ENCODE data around the gene C1orf159.
"Not testable (repeated sequence)": the region's sequence is repeated elsewhere in the genome, so short reads cannot be mapped to it uniquely, and the experiment has no call there.

Gene C1orf159

GRCh38 chr1:1063945-1064831, 51.7 kb downstream of the C1orf159 start:
- no peak for DNase-seq

GRCh38 chr1:1063261-1063944, 52.5 kb downstream of the C1orf159 start:
- no peak for DNase-seq

- no peak for DNase-seq
Measured at GRCh38 chr1:1062348-1063163, 53.3 kb downstream of the C1orf159 start.

- DNase-seq, result no peak
Measured at GRCh38 chr1:1061682-1062345, 54.1 kb downstream of the C1orf159 start.

- no peak for DNase-seq
Measured at GRCh38 chr1:1060281-1061000, 55.4 kb downstream of the C1orf159 start.

GRCh38 chr1:1059494-1060280, 56.2 kb downstream of the C1orf159 start:
- peak; percentile 31 for DNase-seq

- no peak for DNase-seq
Measured at GRCh38 chr1:1058921-1059493, 56.9 kb downstream of the C1orf159 start.

- no peak for DNase-seq
Measured at GRCh38 chr1:1058088-1058905, 57.6 kb downstream of the C1orf159 start.

- DNase-seq, result not testable (repeated sequence)
Measured at GRCh38 chr1:1057769-1058087, 58.2 kb downstream of the C1orf159 start.

- DNase-seq, result no peak
Measured at GRCh38 chr1:1055841-1056736, 59.8 kb downstream of the C1orf159 start.

- DNase-seq, result no peak
Measured at GRCh38 chr1:1054971-1055370, 60.9 kb downstream of the C1orf159 start.

GRCh38 chr1:1054099-1054700, 61.7 kb downstream of the C1orf159 start:
- no peak for DNase-seq

GRCh38 chr1:1053682-1054081, 62.2 kb downstream of the C1orf159 start:
- no peak for DNase-seq

- DNase-seq, result no peak
Measured at GRCh38 chr1:1053022-1053421, 62.9 kb downstream of the C1orf159 start.

GRCh38 chr1:1052003-1052840, 63.7 kb downstream of the C1orf159 start:
- no peak for DNase-seq

GRCh38 chr1:1051127-1051810, 64.6 kb downstream of the C1orf159 start:
- peak; percentile 23 for DNase-seq

GRCh38 chr1:1050577-1051052, 65.3 kb downstream of the C1orf159 start:
- DNase-seq, result no peak
